Measurements from ENCODE around the gene LYPD6B.

The LYPD6B gene

GRCh38 chr2:149041482-149041881, 3.0 kb downstream of the LYPD6B start:
- no peak for DNase-seq (ENCODE audit: low read depth in 2 of 2)

GRCh38 chr2:149042881-149043280, 4.4 kb downstream of the LYPD6B start:
- DNase-seq (ENCODE audit: low read depth in 2 of 2) = no peak

DNA sequence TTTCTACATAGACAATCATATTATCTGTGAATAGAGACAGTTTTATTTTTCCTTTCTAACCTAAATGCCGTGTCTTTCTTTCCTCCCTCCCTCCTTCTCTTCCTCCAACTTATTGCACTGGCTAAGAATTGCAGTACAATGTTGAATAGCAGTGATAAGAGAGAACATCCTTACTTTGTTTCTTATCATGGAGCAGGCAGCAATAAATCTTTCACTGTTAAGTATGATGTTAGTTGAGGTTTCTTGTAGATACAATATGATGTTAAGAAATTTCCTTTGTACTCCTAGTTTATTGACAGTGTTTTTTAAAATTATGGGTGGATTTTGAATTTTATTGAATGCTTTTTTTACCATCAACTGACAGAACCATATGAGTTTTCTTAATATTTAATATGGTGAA, 6.0 kb downstream of the LYPD6B start:
- DNase-seq (ENCODE audit: low read depth in 2 of 2) = no peak

- DNase-seq (ENCODE audit: low read depth in 2 of 2) = no peak
Measured at GRCh38 chr2:149047118-149047517, 8.6 kb downstream of the LYPD6B start.

- no peak for DNase-seq (ENCODE audit: low read depth in 2 of 2)
Measured at GRCh38 chr2:149049142-149049541, 10.6 kb downstream of the LYPD6B start.

GRCh38 chr2:149050188-149050587, 11.7 kb downstream of the LYPD6B start:
- no peak for DNase-seq (ENCODE audit: low read depth in 2 of 2)

DNA sequence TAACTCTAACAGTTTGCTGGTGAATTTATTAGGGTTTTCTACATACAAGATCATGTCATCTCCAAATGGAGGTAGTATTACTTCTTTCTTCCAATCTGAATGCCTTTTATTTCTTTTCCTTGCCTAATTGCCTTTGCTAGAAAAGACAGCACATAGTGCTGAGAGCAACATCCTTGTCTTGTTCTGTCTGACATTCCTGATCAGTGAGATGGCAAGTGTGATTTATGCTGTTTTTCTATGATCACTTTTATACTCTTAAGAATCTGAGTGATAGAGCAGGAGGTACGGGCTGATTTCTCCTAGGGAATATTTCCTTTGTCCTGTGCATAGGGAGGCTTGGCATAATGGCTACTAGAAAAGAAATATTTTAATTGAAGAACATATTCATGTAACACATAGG, 17.3 kb downstream of the LYPD6B start:
- DNase-seq (ENCODE audit: low read depth in 2 of 2) = no peak

DNA sequence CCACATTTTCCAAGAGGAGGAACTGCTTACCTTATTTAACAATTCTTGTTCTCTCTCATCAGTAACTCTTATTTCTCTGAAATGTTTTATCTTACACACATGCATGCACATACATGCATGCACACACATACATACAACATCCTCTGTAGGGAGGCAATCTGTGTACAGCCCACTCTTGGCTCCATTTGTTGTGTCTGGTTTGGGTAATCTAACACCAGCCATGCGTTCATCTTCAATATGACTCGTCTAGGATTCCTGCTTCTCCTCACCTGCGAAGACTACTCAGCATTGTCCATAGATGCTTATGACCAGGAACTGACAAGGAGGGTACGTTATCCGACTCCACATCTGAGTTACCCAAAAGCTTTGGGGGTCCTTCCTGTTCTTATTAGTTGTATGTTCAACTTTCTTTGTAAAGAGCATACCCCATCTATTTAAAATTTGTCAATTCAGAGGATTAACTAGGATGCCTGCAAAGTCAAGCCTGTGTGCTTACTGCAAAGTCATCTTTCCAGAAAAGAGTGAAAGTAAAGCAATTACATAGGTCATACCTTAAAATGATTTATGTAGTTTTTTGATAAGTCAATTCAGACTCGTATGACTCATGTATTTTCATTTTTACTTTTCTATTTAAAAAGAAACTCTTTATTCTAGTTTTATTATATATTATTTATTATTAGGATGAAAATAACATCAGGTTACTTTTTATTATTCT, 18.2 kb downstream of the LYPD6B start:
- DNase-seq (ENCODE audit: low read depth in 2 of 2) = no peak

GRCh38 chr2:149057401-149057800, 18.9 kb downstream of the LYPD6B start:
- DNase-seq (ENCODE audit: low read depth in 2 of 2) = no peak

- no peak for DNase-seq (ENCODE audit: low read depth in 2 of 2)
Measured at GRCh38 chr2:149058936-149059335, 20.4 kb downstream of the LYPD6B start.

DNA sequence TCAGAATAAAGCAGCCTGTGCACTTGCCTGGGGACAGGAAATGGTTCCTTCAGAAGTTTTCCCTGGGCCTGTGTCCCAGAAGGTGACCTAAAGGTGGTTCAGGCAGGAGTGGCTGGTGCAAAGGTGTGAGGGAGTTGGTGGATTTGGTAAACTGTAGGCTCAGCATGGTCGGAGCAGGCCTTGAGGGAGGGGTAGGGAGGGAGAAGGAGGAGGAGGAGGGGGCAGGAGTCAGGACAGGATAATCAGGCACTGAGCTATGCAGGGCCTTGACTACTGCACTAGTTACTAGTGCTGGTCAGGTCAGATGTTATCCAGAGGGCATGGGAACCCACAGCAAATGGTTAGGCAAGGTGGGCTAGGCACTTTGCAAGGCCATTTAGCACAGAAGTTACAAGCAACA, 21.3 kb downstream of the LYPD6B start:
- no peak for DNase-seq (ENCODE audit: low read depth in 2 of 2)

GRCh38 chr2:149061133-149061745, 22.7 kb downstream of the LYPD6B start:
- no peak for DNase-seq (ENCODE audit: low read depth in 2 of 2)

- no peak for DNase-seq (ENCODE audit: low read depth in 2 of 2)
Measured at GRCh38 chr2:149062531-149062930, 24.0 kb downstream of the LYPD6B start.

- DNase-seq (ENCODE audit: low read depth in 2 of 2) = no peak
Measured at GRCh38 chr2:149063177-149063576, 24.7 kb downstream of the LYPD6B start.

GRCh38 chr2:149064365-149064841, 25.9 kb downstream of the LYPD6B start:
- no peak for DNase-seq (ENCODE audit: low read depth in 2 of 2)

GRCh38 chr2:149064856-149065630, 26.5 kb downstream of the LYPD6B start:
- DNase-seq (ENCODE audit: low read depth in 2 of 2) = no peak

DNA sequence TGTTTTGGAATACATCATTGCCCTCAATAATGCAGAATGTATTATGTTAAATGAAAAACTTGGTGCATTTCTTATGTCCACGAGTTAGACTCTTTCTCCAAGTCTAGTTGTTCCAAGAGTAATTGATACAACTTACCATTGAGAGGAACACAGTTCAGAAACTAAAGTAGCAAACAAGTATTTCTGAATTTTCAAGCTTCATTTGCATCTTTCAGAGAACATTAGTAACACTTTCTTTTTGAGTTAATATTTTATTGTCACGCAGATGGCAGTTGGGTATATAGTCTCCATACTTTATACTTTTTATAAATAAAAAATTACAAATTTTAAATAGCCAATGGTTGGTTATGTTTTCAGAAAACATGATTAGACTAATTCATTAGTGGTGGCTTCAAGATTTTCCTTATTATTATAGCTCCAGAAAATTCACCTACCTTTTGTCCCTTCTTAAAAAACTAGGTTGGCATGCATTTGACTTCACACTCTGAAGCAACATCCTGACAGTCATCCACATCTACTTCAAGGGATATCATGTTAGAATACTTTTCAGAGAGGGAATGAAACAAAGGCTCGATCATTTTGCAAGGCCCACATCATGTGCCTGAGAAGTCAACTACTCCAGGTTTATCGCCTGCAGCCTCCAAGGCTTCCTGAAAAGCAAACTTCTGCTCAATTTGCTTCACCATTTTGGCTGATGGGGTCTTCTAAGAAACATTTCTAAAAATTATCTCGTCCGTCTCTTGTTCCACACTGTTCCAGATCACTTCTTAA, 29.9 kb downstream of the LYPD6B start:
- DNase-seq (ENCODE audit: low read depth in 2 of 2) = no peak

DNA sequence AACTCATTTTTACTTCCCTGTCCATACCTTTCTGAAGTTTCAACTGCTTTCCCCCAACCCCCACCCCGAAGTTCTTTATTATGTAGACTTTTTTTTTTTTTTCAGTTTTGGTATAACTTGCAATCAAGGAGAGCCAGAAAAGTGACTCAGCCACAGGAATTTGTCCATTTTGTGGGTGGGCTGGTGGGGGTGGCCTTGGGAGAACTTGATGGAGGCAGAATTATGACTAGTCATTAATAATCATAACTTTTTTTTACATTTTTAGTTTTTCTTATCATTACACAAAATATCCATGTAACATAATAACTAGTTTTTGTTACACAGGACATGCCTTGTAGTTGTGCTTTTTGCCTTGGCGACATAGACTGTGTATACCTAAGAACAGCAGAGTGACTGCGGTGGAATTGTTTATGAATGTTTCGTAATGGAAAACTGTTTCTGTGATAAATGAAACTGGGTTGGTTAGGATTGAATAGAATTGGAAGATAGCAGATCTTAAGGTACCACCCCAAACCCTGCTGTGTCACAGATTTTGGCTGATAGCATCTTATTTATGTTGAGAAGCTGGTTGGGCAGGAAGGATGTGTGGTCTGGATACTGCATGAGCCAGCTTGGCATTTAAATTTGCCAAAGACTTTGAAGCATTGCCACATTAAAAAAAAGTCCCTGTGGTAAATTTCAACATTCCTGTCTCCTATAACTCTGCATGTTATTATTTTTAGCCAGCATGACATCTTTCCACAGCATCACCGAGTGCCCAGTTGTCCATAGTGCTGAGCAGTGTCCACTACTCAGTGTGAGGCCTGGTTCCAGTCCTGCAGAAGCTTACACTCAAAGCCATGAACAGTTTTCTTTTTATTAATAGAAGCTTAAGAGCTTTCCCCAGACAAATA, 30.7 kb downstream of the LYPD6B start:
- DNase-seq (ENCODE audit: low read depth in 2 of 2) = no peak

GRCh38 chr2:149070681-149071320, 32.3 kb downstream of the LYPD6B start:
- DNase-seq (ENCODE audit: low read depth in 2 of 2) = no peak

DNA sequence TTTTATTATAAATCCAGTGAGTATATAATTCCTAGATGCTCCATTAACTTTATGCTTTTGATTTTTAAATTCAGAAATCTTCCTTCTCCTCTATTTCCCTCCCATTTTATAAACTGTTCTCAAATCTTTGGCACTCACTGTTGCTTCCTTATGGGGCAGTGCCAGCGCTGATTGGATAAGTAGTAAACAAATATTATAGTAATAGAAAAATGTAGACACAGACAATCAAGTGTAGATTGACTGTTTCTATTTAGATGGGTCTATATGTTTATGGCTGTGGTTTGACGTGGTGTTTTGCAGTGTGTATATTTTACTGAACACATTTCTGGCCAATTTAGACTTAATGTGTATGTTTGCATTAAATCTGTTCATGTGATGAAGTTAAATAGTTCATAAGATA, 36.6 kb downstream of the LYPD6B start:
- no peak for DNase-seq (ENCODE audit: low read depth in 2 of 2)
